GM12878 (cell line): ENCODE data around the gene ELMOD2.

Experiments used
- CREB1 ChIP-seq: IDR thresholded peaks from 2 replicates; pipeline ENCODE4 v1.6.1; 2012; ENCODE audit warnings: low read depth, mild to moderate bottlenecking, inconsistent platforms
- CTCF ChIP-seq, 3 experiments: IDR thresholded peaks in 2 of 3; conservative IDR thresholded peaks in 1 of 3; 2 replicates each; pipeline ENCODE4 v1.5.1; 2011; ENCODE audit warnings: low read depth in 3 of 3, low read length in 3 of 3, mild to moderate bottlenecking in 3 of 3, control low read depth in 2 of 3, moderate library complexity in 2 of 3, inconsistent platforms in 1 of 3, mixed read lengths in 1 of 3; ENCODE audit not compliant: control insufficient read depth in 2 of 3, insufficient read depth in 1 of 3; ENCODE audit errors: extremely low read depth in 1 of 3
- EZH2 ChIP-seq: IDR thresholded peaks from 2 replicates; pipeline ENCODE4 v1.6.1; 2012; ENCODE audit warnings: low read depth, mild to moderate bottlenecking, control low read depth, inconsistent platforms, low read length, borderline replicate concordance; ENCODE audit not compliant: control insufficient read depth

DNA sequence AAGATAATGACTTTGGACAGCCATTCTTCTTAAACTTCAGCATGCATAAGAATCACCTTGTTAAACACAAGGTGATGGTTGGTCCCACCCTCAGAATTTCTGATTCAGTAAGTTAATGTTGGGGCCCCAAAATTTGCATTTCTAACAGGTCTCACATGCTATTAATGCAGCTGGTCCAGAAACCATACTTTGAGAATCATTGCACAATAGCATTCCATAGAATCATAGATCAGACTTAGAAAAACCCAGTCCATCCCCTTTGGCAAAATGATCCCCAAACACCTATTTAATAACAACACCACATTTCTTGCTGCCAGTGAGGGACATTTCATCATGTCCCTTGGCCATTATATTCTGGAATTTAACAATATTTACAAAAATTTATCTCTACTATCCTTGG lies 19.7 kb upstream of the ELMOD2 start:
- TF ChIP-seq CREB1 (no peak), CTCF (IDR thresholded peaks at IDR 0.05 in 2 of 3, conservative IDR thresholded peaks at IDR 0.05 in 1 of 3; ENCODE audit: control insufficient read depth in 2 of 3, extremely low read depth in 1 of 3, insufficient read depth in 1 of 3, low read depth in 3 of 3, low read length in 3 of 3) (no peak), EZH2 (no peak)
